ENCODE data around the gene OGG1. TPM values are rescaled to one million over a fixed set of nuclear protein-coding genes. Genes with fewer than 3 reads are reported as not detected.

The OGG1 gene
- polyA plus RNA-seq, 2 of the 4 experiments (the other 2 are of a cell fraction) = 18.1 to 21.2 TPM

GRCh38 chr3:9765865-9766264, 16.1 kb downstream of the OGG1 start:
- CTCF ChIA-PET = interaction anchor here (0.6 to 2.2 kb wide), 6 partner anchors 8 to 181 kb away, joined by 3 to 6 read pairs (median 3); no protein-coding TSS in a partner anchor
- H3K4me1 ChIP-seq = peaks cover 26% of the 10 kb centered on the region
- no peak overlapping the region for H3K27ac ChIP-seq
- H3K4me2 ChIP-seq = no peak overlapping the region
- H3K9me3 ChIP-seq = no peaks in the 10 kb centered on the region
- no peak overlapping the region for H3K4me3 ChIP-seq
- DNase-seq (ENCODE audit: low read depth in 1 of 2, low spot score in 1 of 2) = no peak
- WGBS (ENCODE audit: missing lambda C conversion rate) = 90% methylated on average over 4 of the region's 4 CpGs
- FAIRE-seq = no peak
- POLR2A ChIA-PET = interaction anchor here (1.2 kb wide), 1 partner anchor 16 kb away, joined by 5 read pairs; the partner anchor contains the start of gene OGG1
- 0 out of 6 replicates have a peak, but pooled peaks of 1 of the 2 experiments have one; percentile 7 for ATAC-seq
- no peak for TF ChIP-seq KDM1A (IDR thresholded peaks at IDR 0.05; ENCODE audit: low read depth)
- TF ChIP-seq RNF2 (IDR thresholded peaks at IDR 0.05; ENCODE audit: borderline replicate concordance, low read depth) = no peak
- no peak for TF ChIP-seq HES2 (IDR thresholded peaks at IDR 0.05)
- no peak for TF ChIP-seq FOSB (CRISPR knock-in tag; IDR thresholded peaks at IDR 0.05)
- TF ChIP-seq HOXB13 (CRISPR knock-in tag; IDR thresholded peaks at IDR 0.05; ENCODE audit: low read depth) = no peak
- TF ChIP-seq USF2 (IDR thresholded peaks at IDR 0.05) = peak; percentile 89
- no peak for TF ChIP-seq FOXS1 (CRISPR knock-in tag; IDR thresholded peaks at IDR 0.05)
- no peak for TF ChIP-seq SMC3 (IDR thresholded peaks at IDR 0.05)

- Histone ChIP-seq H3K4me2 (no peak overlapping the region), H3K27ac (no peak overlapping the region), H3K9me3 (no peaks in the 10 kb centered on the region), H3K4me3 (no peak overlapping the region), H3K4me1 (peaks cover 27% of the 10 kb centered on the region)
- CTCF ChIA-PET = interaction anchor here (0.8 to 2.2 kb wide), 5 partner anchors 17 to 264 kb away, joined by 3 to 6 read pairs (median 3); no protein-coding TSS in a partner anchor
- FAIRE-seq (no peak), ATAC-seq (no peak), DNase-seq (ENCODE audit: low read depth in 1 of 2, low spot score in 1 of 2) (no peak)
- POLR2A ChIA-PET = no interaction called here
- 86% methylated on average over 7 of the region's 7 CpGs for WGBS (ENCODE audit: missing lambda C conversion rate)
- TF ChIP-seq KDM5A (IDR thresholded peaks at IDR 0.05) (no peak), MYC (IDR thresholded peaks at IDR 0.05; ENCODE audit: borderline replicate concordance, low read length) (no peak), PHF8 (IDR thresholded peaks at IDR 0.05; ENCODE audit: borderline replicate concordance, low read depth) (no peak), EHF (CRISPR knock-in tag; IDR thresholded peaks at IDR 0.05) (no peak), MAX (IDR thresholded peaks at IDR 0.05) (no peak), GATA3 (IDR thresholded peaks at IDR 0.05; ENCODE audit: borderline replicate concordance) (no peak), SREBF2 (IDR thresholded peaks at IDR 0.05) (no peak), MAFK (IDR thresholded peaks at IDR 0.05; ENCODE audit: partially characterized antibody) (no peak), KDM1A (IDR thresholded peaks at IDR 0.05; ENCODE audit: low read depth) (no peak), RARB (CRISPR knock-in tag; IDR thresholded peaks at IDR 0.05) (no peak), FOSB (CRISPR knock-in tag; IDR thresholded peaks at IDR 0.05) (no peak), CEBPB (IDR thresholded peaks at IDR 0.05) (no peak), RAD21 (conservative IDR thresholded peaks at IDR 0.05 in 1 of 2, IDR thresholded peaks at IDR 0.05 in 1 of 2) (no peak), POLR2AphosphoS2 (conservative IDR thresholded peaks at IDR 0.05; ENCODE audit: low read length) (no peak), ESRRA (IDR thresholded peaks at IDR 0.05; ENCODE audit: borderline replicate concordance, low read length) (no peak), HEYL (CRISPR knock-in tag; IDR thresholded peaks at IDR 0.05) (no peak)
These were observed 17.7 kb downstream of the OGG1 start for GRCh38 chr3:9767418-9767817.

GRCh38 chr3:9768141-9768775, 18.5 kb downstream of the OGG1 start:
- FAIRE-seq (no peak), DNase-seq (ENCODE audit: low read depth in 1 of 2, low spot score in 1 of 2) (no peak), ATAC-seq (no peak)
- Histone ChIP-seq H3K9me3 (no peaks in the 10 kb centered on the region), H3K27ac (peak overlapping the region in 1 of 2 experiments; percentile 95; a peak in 3 of 6 replicates), H3K4me1 (peaks cover 27% of the 10 kb centered on the region), H3K4me2 (peak overlapping the region; percentile 98; the same call in 2 of the 3 replicates), H3K4me3 (no peak overlapping the region)
- TF ChIP-seq ESRRA (IDR thresholded peaks at IDR 0.05; ENCODE audit: borderline replicate concordance, low read length) (no peak), JUN (IDR thresholded peaks at IDR 0.05) (no peak), HOXA7 (CRISPR knock-in tag; IDR thresholded peaks at IDR 0.05) (no peak), MAFK (IDR thresholded peaks at IDR 0.05; ENCODE audit: partially characterized antibody) (no peak), KDM1A (IDR thresholded peaks at IDR 0.05; ENCODE audit: low read depth) (no peak), KDM5A (IDR thresholded peaks at IDR 0.05) (no peak), BHLHE40 (IDR thresholded peaks at IDR 0.05; ENCODE audit: low read depth, low read length) (no peak), PHF8 (IDR thresholded peaks at IDR 0.05; ENCODE audit: borderline replicate concordance, low read depth) (no peak), ZFP36 (IDR thresholded peaks at IDR 0.05; ENCODE audit: borderline replicate concordance, partially characterized antibody) (no peak), POLR2A (IDR thresholded peaks at IDR 0.05; ENCODE audit: low read length) (no peak)
- WGBS (ENCODE audit: missing lambda C conversion rate) = 88% methylated on average over 6 of the region's 6 CpGs
- CTCF ChIA-PET = interaction anchor here (1.1 to 2.7 kb wide), 4 partner anchors 9 to 178 kb away, joined by 3 to 20 read pairs (median 4); no protein-coding TSS in a partner anchor
- POLR2A ChIA-PET = interaction anchor here (1.5 kb wide), 1 partner anchor 25 kb away, joined by 3 read pairs; the partner anchor contains the start of genes ARPC4 and TADA3
